ENCODE measurements around the gene CDK12.
"Not testable (repeated sequence)": the region's sequence is repeated elsewhere in the genome, so short reads cannot be mapped to it uniquely, and the experiment has no call there.

CDK12 gene

DNA sequence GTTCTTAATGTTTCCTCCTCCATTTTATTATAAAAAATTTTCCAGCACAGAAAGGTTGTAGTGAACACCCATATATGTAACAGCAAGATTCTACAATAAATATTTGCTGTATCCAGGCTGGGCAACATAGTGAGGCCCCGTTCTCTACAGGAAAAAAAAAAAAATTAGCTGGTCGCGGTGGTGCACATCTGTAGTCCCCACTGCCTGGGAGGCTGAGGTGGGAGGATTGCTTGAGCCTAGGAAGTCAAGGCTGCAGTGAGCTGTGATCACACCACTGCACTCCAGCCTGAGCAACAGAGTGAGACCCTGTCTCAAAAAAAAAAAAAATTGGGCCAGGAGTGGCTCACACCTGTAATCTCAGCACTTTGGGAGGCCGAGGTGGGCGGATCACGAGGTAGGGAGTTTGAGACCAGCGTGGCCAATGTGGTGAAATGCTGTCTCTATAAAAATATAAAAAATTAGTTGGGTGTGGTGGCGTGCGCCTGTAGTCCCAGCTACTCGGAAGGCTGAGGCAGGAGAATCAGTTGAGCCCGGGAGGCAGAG, 3.4 kb downstream of the CDK12 start:
- not testable (repeated sequence) for H3K27me3 ChIP-seq (ENCODE audit: control insufficient read depth, insufficient read depth, low read length); H3K9ac ChIP-seq (ENCODE audit: low read length); H3K36me3 ChIP-seq (ENCODE audit: control insufficient read depth, insufficient read depth, low read length); H3K4me3 ChIP-seq (ENCODE audit: low read length); H3K27ac ChIP-seq (ENCODE audit: low read depth, low read length)
- peaks cover 11% of the 10 kb centered on the region for H3K4me1 ChIP-seq (ENCODE audit: control insufficient read depth, insufficient read depth, low read length)

DNA sequence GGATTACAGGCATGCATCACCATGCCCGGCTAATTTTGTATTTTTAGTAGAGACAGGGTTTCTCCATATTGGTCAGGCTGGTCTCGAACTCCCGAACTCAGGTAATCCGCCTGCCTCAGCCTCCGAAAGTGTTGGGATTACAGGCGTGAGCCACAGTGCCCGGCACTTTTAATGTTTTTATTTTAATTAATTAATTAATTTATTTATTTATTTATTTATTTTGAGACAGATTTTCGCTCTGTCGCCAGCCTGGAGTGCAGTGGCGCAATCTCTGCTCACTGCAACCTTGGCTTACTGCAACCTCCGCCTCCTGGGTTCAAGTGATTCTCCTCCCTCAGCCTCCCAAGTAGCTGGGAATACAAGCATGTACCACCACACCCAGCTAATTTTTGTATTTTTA, 7.3 kb downstream of the CDK12 start:
- H3K4me3 ChIP-seq (ENCODE audit: low read length); H3K4me1 ChIP-seq (ENCODE audit: control insufficient read depth, insufficient read depth, low read length); H3K36me3 ChIP-seq (ENCODE audit: control insufficient read depth, insufficient read depth, low read length); H3K27ac ChIP-seq (ENCODE audit: low read depth, low read length); H3K27me3 ChIP-seq (ENCODE audit: control insufficient read depth, insufficient read depth, low read length); H3K9ac ChIP-seq (ENCODE audit: low read length): not testable (repeated sequence)

- Histone ChIP-seq H3K36me3 (ENCODE audit: control insufficient read depth, insufficient read depth, low read length) (peaks cover 7% of the 10 kb centered on the region), H3K9ac (ENCODE audit: low read length) (no peak overlapping the region), H3K4me1 (ENCODE audit: control insufficient read depth, insufficient read depth, low read length) (no peaks in the 10 kb centered on the region), H3K27ac (ENCODE audit: low read depth, low read length) (no peak overlapping the region), H3K27me3 (ENCODE audit: control insufficient read depth, insufficient read depth, low read length) (no peaks in the 10 kb centered on the region), H3K4me3 (ENCODE audit: low read length) (no peak overlapping the region)
Observed at GRCh38 chr17:39473310-39473709, 12.0 kb downstream of the CDK12 start.

- not testable (repeated sequence) for H3K4me3 ChIP-seq (ENCODE audit: low read length); H3K27me3 ChIP-seq (ENCODE audit: control insufficient read depth, insufficient read depth, low read length); H3K4me1 ChIP-seq (ENCODE audit: control insufficient read depth, insufficient read depth, low read length); H3K27ac ChIP-seq (ENCODE audit: low read depth, low read length); H3K9ac ChIP-seq (ENCODE audit: low read length); H3K36me3 ChIP-seq (ENCODE audit: control insufficient read depth, insufficient read depth, low read length)
Observed at GRCh38 chr17:39479631-39480030, 18.3 kb downstream of the CDK12 start.

GRCh38 chr17:39483506-39483905, 22.2 kb downstream of the CDK12 start:
- H3K4me3 ChIP-seq (ENCODE audit: low read length): no peak overlapping the region
- peaks cover 2% of the 10 kb centered on the region for H3K36me3 ChIP-seq (ENCODE audit: control insufficient read depth, insufficient read depth, low read length)
- no peak overlapping the region for H3K27ac ChIP-seq (ENCODE audit: low read depth, low read length)
- no peaks in the 10 kb centered on the region for H3K27me3 ChIP-seq (ENCODE audit: control insufficient read depth, insufficient read depth, low read length)
- no peak overlapping the region for H3K9ac ChIP-seq (ENCODE audit: low read length)
- no peaks in the 10 kb centered on the region for H3K4me1 ChIP-seq (ENCODE audit: control insufficient read depth, insufficient read depth, low read length)

DNA sequence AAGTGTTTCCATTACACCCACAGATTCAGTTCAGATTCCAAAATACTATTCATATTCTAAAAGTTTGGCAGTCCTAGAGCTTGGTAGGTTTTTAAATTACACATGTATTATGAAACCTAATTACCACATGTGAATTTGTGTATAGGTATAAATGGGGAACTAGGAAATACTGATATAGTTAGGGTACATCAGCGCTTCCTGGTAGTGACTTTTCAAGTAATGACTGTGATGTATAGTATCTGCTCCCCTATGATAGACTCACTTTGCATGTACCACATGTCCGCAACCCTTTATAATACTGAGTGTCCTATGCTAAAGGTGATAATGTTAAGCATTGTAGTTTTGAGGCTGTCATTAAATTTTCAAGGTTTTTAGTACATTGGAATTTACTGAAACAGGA, 22.9 kb downstream of the CDK12 start:
- Histone ChIP-seq H3K4me3 (ENCODE audit: low read length) (no peak overlapping the region), H3K27me3 (ENCODE audit: control insufficient read depth, insufficient read depth, low read length) (no peaks in the 10 kb centered on the region), H3K4me1 (ENCODE audit: control insufficient read depth, insufficient read depth, low read length) (no peaks in the 10 kb centered on the region), H3K36me3 (ENCODE audit: control insufficient read depth, insufficient read depth, low read length) (peaks cover 2% of the 10 kb centered on the region), H3K27ac (ENCODE audit: low read depth, low read length) (no peak overlapping the region), H3K9ac (ENCODE audit: low read length) (no peak overlapping the region)

DNA sequence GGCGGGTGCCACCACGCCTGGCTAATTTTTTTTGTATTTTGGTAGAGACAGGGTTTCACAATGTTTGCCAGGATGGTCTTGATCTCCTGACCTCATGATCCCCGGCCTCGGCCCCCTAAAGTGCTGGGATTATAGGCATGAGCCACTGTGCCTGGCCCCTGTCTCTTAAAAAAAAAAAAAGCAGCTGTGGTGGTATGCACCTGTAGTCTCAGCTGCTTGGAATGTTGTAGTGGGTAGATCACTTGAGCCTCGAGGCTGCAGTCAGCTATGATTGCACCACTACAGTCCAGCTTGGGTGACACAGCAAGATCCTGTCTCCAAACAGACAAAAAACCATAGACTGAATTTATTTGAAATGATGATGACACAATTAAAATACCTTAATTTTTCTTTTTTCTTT, 24.3 kb downstream of the CDK12 start:
- Histone ChIP-seq H3K4me1 (ENCODE audit: control insufficient read depth, insufficient read depth, low read length) (no peaks in the 10 kb centered on the region), H3K36me3 (ENCODE audit: control insufficient read depth, insufficient read depth, low read length) (peaks cover 3% of the 10 kb centered on the region), H3K9ac (ENCODE audit: low read length) (no peak overlapping the region), H3K27me3 (ENCODE audit: control insufficient read depth, insufficient read depth, low read length) (no peaks in the 10 kb centered on the region), H3K27ac (ENCODE audit: low read depth, low read length) (no peak overlapping the region), H3K4me3 (ENCODE audit: low read length) (no peak overlapping the region)

DNA sequence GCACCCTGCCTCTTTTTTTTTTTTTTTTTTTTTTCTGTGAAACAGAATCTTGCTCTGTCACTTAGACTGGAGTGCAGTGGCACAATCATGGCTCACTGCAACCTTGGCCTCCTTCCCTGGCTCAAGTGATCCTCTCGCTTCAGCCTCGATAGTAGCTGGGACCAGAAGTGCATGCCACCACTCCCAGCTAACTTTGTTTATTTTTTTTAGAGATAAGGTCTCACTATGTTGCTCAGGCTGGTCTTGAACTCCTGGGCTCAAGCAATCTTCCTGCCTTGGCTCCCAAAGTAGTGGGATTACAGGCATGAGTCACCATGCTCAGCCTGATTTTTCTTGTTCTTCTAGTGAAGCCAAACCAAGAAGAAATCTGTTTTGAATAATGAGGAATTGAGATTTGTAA, 25.0 kb downstream of the CDK12 start:
- no peak overlapping the region for H3K4me3 ChIP-seq (ENCODE audit: low read length)
- no peaks in the 10 kb centered on the region for H3K4me1 ChIP-seq (ENCODE audit: control insufficient read depth, insufficient read depth, low read length)
- H3K27me3 ChIP-seq (ENCODE audit: control insufficient read depth, insufficient read depth, low read length): no peaks in the 10 kb centered on the region
- no peak overlapping the region for H3K27ac ChIP-seq (ENCODE audit: low read depth, low read length)
- no peak overlapping the region for H3K9ac ChIP-seq (ENCODE audit: low read length)
- H3K36me3 ChIP-seq (ENCODE audit: control insufficient read depth, insufficient read depth, low read length): peaks cover 8% of the 10 kb centered on the region

DNA sequence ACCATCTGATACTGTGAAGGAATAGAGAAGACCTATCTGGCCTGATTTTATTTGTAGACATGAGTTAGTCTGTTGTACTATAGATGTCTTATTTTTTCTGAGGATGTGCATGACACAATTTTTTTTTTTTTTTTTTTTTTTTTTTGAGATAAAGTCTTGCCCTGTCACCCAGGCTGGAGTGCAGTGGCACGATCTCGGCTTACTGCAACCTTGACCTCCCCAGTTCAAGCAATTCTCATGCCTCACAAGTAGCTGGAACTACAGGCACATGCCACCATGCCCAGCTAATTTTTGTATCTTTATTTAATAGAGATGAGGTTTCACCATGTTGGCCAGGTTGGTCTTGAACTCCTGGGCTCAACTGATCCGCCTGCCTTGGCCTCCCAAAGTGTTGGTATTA, 26.2 kb downstream of the CDK12 start:
- not testable (repeated sequence) for H3K9ac ChIP-seq (ENCODE audit: low read length); H3K36me3 ChIP-seq (ENCODE audit: control insufficient read depth, insufficient read depth, low read length); H3K27me3 ChIP-seq (ENCODE audit: control insufficient read depth, insufficient read depth, low read length); H3K4me3 ChIP-seq (ENCODE audit: low read length); H3K27ac ChIP-seq (ENCODE audit: low read depth, low read length); H3K4me1 ChIP-seq (ENCODE audit: control insufficient read depth, insufficient read depth, low read length)

- H3K36me3 ChIP-seq (ENCODE audit: control insufficient read depth, insufficient read depth, low read length): peaks cover 11% of the 10 kb centered on the region
- H3K4me3 ChIP-seq (ENCODE audit: low read length): no peak overlapping the region
- H3K27ac ChIP-seq (ENCODE audit: low read depth, low read length): no peak overlapping the region
Observed at GRCh38 chr17:39487946-39488345, 26.7 kb downstream of the CDK12 start.

GRCh38 chr17:39496921-39497320, 35.6 kb downstream of the CDK12 start:
- not testable (repeated sequence) for H3K4me1 ChIP-seq (ENCODE audit: control insufficient read depth, insufficient read depth, low read length); H3K4me3 ChIP-seq (ENCODE audit: low read length); H3K27ac ChIP-seq (ENCODE audit: low read depth, low read length); H3K9ac ChIP-seq (ENCODE audit: low read length); H3K27me3 ChIP-seq (ENCODE audit: control insufficient read depth, insufficient read depth, low read length)
- H3K36me3 ChIP-seq (ENCODE audit: control insufficient read depth, insufficient read depth, low read length): peaks cover 19% of the 10 kb centered on the region

More at GRCh38 chr17:39487946-39488345, 26.7 kb downstream of the CDK12 start:
- H3K9ac ChIP-seq (ENCODE audit: low read length): no peak overlapping the region
- no peaks in the 10 kb centered on the region for H3K27me3 ChIP-seq (ENCODE audit: control insufficient read depth, insufficient read depth, low read length)
- H3K4me1 ChIP-seq (ENCODE audit: control insufficient read depth, insufficient read depth, low read length): no peaks in the 10 kb centered on the region

DNA sequence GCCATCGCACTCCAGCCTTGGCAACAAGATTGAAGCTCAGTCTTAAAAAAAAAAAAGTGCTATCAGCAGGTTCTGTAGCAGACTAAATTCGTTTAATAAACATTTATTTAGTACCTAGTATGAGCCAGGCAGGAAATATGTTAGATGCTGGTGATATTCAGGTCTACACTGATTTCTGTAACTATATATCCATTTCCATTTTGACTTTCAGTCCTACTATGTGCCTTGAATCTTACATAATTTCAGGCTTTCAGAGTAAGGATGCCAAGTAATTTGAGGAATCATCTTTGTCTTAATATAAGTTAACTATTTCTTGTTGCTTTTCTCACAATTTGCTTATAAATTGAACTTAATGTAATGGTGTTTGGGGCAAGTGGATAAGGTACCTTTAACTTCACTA, 46.2 kb downstream of the CDK12 start:
- no peaks in the 10 kb centered on the region for H3K4me1 ChIP-seq (ENCODE audit: control insufficient read depth, insufficient read depth, low read length)
- no peak overlapping the region for H3K27ac ChIP-seq (ENCODE audit: low read depth, low read length)
- H3K4me3 ChIP-seq (ENCODE audit: low read length): no peak overlapping the region
- no peaks in the 10 kb centered on the region for H3K27me3 ChIP-seq (ENCODE audit: control insufficient read depth, insufficient read depth, low read length)
- no peak overlapping the region for H3K9ac ChIP-seq (ENCODE audit: low read length)
- H3K36me3 ChIP-seq (ENCODE audit: control insufficient read depth, insufficient read depth, low read length): peaks cover 24% of the 10 kb centered on the region

DNA sequence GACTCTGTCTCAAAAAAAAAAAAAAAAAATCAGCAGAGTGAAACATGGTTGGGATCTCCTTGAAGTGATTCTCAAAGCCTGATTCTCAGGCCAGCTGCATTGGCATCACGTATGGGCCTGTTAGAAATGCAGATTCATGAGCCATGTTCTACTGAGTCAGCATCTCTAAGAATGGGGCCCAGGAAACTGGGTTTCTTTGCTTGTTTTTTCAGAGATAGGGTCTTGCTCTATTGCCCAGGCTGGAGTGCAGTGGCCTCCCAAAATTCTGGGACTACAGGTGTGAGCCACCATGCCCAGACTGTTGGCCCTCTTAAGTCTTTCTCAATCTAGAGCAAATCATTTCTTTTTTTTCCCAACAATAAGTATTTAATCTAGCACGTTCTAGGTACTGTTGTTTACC, 47.7 kb downstream of the CDK12 start:
- Histone ChIP-seq H3K4me1 (ENCODE audit: control insufficient read depth, insufficient read depth, low read length) (no peaks in the 10 kb centered on the region), H3K9ac (ENCODE audit: low read length) (no peak overlapping the region), H3K4me3 (ENCODE audit: low read length) (no peak overlapping the region), H3K27ac (ENCODE audit: low read depth, low read length) (no peak overlapping the region), H3K36me3 (ENCODE audit: control insufficient read depth, insufficient read depth, low read length) (peaks cover 20% of the 10 kb centered on the region), H3K27me3 (ENCODE audit: control insufficient read depth, insufficient read depth, low read length) (no peaks in the 10 kb centered on the region)

Measured in rectal smooth muscle tissue (tissue), 1 donor.